Ascending aorta (tissue), 2 donors: Measurements from ENCODE around the gene CPNE4. TPM values are rescaled to one million over a fixed set of nuclear protein-coding genes. Genes with fewer than 3 reads are reported as not detected.
"Not testable (repeated sequence)": the region's sequence is repeated elsewhere in the genome, so short reads cannot be mapped to it uniquely, and the experiment has no call there.

ENCODE experiments used
- DNase-seq, 2 donors: peaks; one replicate each; pipeline ENCODE4 v3.0.0-alpha.2; 2019; ENCODE audit warnings: low spot score in 2 of 2
- H3K27ac ChIP-seq, 2 donors: fragments of 200-600 bp; sonication (generic); one replicate each; pipeline ENCODE4 v1.5.1; 2016 to 2017; ENCODE audit warnings: mild to moderate bottlenecking in 1 of 2
- H3K27me3 ChIP-seq: fragments of 200-600 bp; sonication (generic); one replicate; pipeline ENCODE4 v1.5.1; 2017
- H3K36me3 ChIP-seq, 2 donors: fragments of 200-600 bp; sonication (generic); one replicate each; pipeline ENCODE4 v1.5.1; 2016
- H3K4me1 ChIP-seq, 2 donors: fragments of 200-600 bp; sonication (generic); one replicate each; pipeline ENCODE4 v1.5.1; 2016 to 2017; ENCODE audit warnings: mild to moderate bottlenecking in 1 of 2
- H3K4me3 ChIP-seq, 2 donors: fragments of 200-600 bp; sonication (generic); one replicate each; pipeline ENCODE4 v1.5.1; 2016 to 2017; ENCODE audit warnings: mild to moderate bottlenecking in 1 of 2
- H3K9me3 ChIP-seq, 2 donors: fragments of 200-600 bp; sonication (generic); one replicate each; pipeline ENCODE4 v1.5.1; 2016
- CTCF ChIP-seq, 3 experiments: fragments of 200-600 bp in 2 of 3; fragments of 450-650 bp in 1 of 3; sonication (generic) in 2 of 3; IDR thresholded peaks; one replicate each; pipeline ENCODE4 v1.5.1; 2016 to 2019; ENCODE audit warnings: antibody characterized with exemption in 3 of 3, mild to moderate bottlenecking in 1 of 3, moderate library complexity in 1 of 3
- intact Hi-C: fragments of 100-400 bp; cut with DNase I; formaldehyde crosslinking; loops from one replicate; pipeline ENCODE4 v1.15.1; 2023
- total RNA-seq: library from RNA; depleted of rRNA; stranded (reverse); fragments of >200 nt; gene quantifications from one replicate; pipeline ENCODE4 v1.1.0, GENCODE V29; 2016

The CPNE4 gene
- total RNA-seq, 1 donor from 2014 or later, result not detected

GRCh38 chr3:132071043-132071442 lies 36.2 kb upstream of the CPNE4 start:
- DNase-seq, result no peak
- Histone ChIP-seq H3K9me3 (no peaks in the 10 kb centered on the region), H3K36me3 (no peaks in the 10 kb centered on the region), H3K27ac (no peak overlapping the region), H3K27me3 (no peaks in the 10 kb centered on the region), H3K4me1 (no peaks in the 10 kb centered on the region), H3K4me3 (no peak overlapping the region)
- intact Hi-C loops, result no loop called here
- TF ChIP-seq CTCF (IDR thresholded peaks at IDR 0.05), result no peak

- H3K4me1 ChIP-seq, result no peaks in the 10 kb centered on the region
- H3K27ac ChIP-seq, result no peak overlapping the region
- intact Hi-C loops, result no loop called here
- no peak for DNase-seq
- no peak for TF ChIP-seq CTCF (IDR thresholded peaks at IDR 0.05)
- H3K9me3 ChIP-seq, result no peaks in the 10 kb centered on the region
- H3K4me3 ChIP-seq, result no peak overlapping the region
- H3K36me3 ChIP-seq, result no peaks in the 10 kb centered on the region
- no peaks in the 10 kb centered on the region for H3K27me3 ChIP-seq
Measured at GRCh38 chr3:132064114-132064513, 29.3 kb upstream of the CPNE4 start.

- Histone ChIP-seq H3K4me1 (no peaks in the 10 kb centered on the region), H3K9me3 (no peaks in the 10 kb centered on the region), H3K36me3 (no peaks in the 10 kb centered on the region), H3K27ac (no peak overlapping the region), H3K27me3 (no peaks in the 10 kb centered on the region), H3K4me3 (no peak overlapping the region)
- no peak for DNase-seq
- intact Hi-C loops, result no loop called here
- TF ChIP-seq CTCF (IDR thresholded peaks at IDR 0.05), result no peak
Measured at GRCh38 chr3:132062535-132062934, 27.7 kb upstream of the CPNE4 start.

GRCh38 chr3:132055872-132056271 lies 21.1 kb upstream of the CPNE4 start:
- Histone ChIP-seq H3K4me3 (no peak overlapping the region), H3K27ac (no peak overlapping the region), H3K36me3 (no peaks in the 10 kb centered on the region), H3K9me3 (no peaks in the 10 kb centered on the region), H3K27me3 (no peaks in the 10 kb centered on the region), H3K4me1 (no peaks in the 10 kb centered on the region)
- TF ChIP-seq CTCF (IDR thresholded peaks at IDR 0.05), result no peak
- intact Hi-C loops, result no loop called here
- DNase-seq, result no peak

GRCh38 chr3:132047209-132047608 lies 12.4 kb upstream of the CPNE4 start:
- intact Hi-C loops, result no loop called here
- no peak for TF ChIP-seq CTCF (IDR thresholded peaks at IDR 0.05)
- H3K4me3 ChIP-seq, result no peak overlapping the region
- H3K36me3 ChIP-seq, result no peaks in the 10 kb centered on the region
- no peaks in the 10 kb centered on the region for H3K9me3 ChIP-seq
- H3K27ac ChIP-seq, result no peak overlapping the region
- H3K4me1 ChIP-seq, result no peaks in the 10 kb centered on the region
- DNase-seq, result no peak
- H3K27me3 ChIP-seq, result no peaks in the 10 kb centered on the region

GRCh38 chr3:132044874-132045273 lies 10.1 kb upstream of the CPNE4 start:
- H3K4me1 ChIP-seq, H3K4me3 ChIP-seq, H3K9me3 ChIP-seq, H3K27ac ChIP-seq, DNase-seq, H3K27me3 ChIP-seq, H3K36me3 ChIP-seq, intact Hi-C loops: not testable (repeated sequence)
